ENCODE data around the gene STK4. TPM values are rescaled to one million over a fixed set of nuclear protein-coding genes. Genes with fewer than 3 reads are reported as not detected.

STK4 gene
- total and polyA plus RNA-seq, 2 of the 4 experiments (the other 2 are of a cell fraction) = 10.2 to 22.2 TPM

DNA sequence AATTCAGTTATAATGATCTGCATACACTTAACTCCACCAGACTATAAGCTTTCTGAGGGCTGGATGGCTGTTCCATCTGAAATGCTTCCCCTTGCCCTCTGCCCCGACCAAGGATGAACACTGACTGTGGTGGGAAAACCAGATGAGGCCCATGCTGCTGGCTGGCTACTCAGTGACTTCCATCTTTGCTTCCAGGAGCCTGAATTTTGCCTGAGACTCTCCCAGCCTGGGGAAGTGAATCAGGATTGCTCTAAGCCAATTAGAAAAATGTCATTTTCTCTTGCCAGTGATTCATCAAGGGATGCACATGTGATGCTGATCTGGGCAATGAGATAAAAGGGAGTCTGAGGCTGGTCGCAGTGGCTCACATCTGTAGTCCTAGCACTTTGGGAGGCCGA, 4.4 kb upstream of the STK4 start:
- Histone ChIP-seq H3K27ac (ENCODE audit: insufficient read depth, low read length) (no peak overlapping the region), H4K5ac (ENCODE audit: low read depth, low read length) (no peak overlapping the region), H3K23ac (ENCODE audit: low read depth, low read length) (no peak overlapping the region; the same call in 1 of the 2 replicates), H2AK5ac (ENCODE audit: low read depth, low read length) (no peak overlapping the region; the same call in 1 of the 2 replicates), H2BK15ac (ENCODE audit: low read depth, low read length) (0 out of 3 replicates have a peak overlapping the region, but pooled peaks have one; percentile 2), H3K9me1 (ENCODE audit: insufficient read depth, low read length) (peaks cover 6% of the 10 kb centered on the region), H2AFZ (replicated peaks; ENCODE audit: low read length, poor library complexity) (peak overlapping the region; percentile 83), H3K9ac (ENCODE audit: low read depth, low read length) (no peak overlapping the region), H3K79me1 (ENCODE audit: low read depth in 1 of 2, low read length in 2 of 2) (peaks cover 17 to 33% of the 10 kb centered on the region in 2 experiments), H3K14ac (replicated peaks; ENCODE audit: low read depth, low read length) (peak overlapping the region; percentile 3; the same call in 1 of the 2 replicates), H3K4me1 (ENCODE audit: control insufficient read depth, insufficient read depth, low read length) (peaks cover 5% of the 10 kb centered on the region), H4K8ac (ENCODE audit: low read depth in 2 of 2, low read length in 2 of 2) (peak overlapping the region; percentile 40 to 83; a peak in 3 of 4 replicates), H2BK20ac (ENCODE audit: low read depth, low read length) (no peak overlapping the region), H3K4me3 (ENCODE audit: insufficient read depth, low read depth, low read length) (no peak overlapping the region), H3K27me3 (ENCODE audit: control insufficient read depth, insufficient read depth, low read length) (no peaks in the 10 kb centered on the region), H2BK5ac (ENCODE audit: low read depth, low read length, poor library complexity, severe bottlenecking) (peak overlapping the region; percentile 62), H3K4me2 (ENCODE audit: low read depth, low read length) (no peak overlapping the region), H3K56ac (ENCODE audit: extremely low read depth, insufficient read depth, low read length) (no peak overlapping the region), H4K91ac (ENCODE audit: insufficient read depth, low read depth, low read length) (no peak overlapping the region), H3K9me3 (ENCODE audit: control insufficient read depth, insufficient read depth, low read length) (no peaks in the 10 kb centered on the region), H3K18ac (ENCODE audit: low read depth, low read length) (peak overlapping the region; percentile 27; the same call in 1 of the 2 replicates), H4K20me1 (ENCODE audit: insufficient read depth, low read length) (peaks cover 14% of the 10 kb centered on the region; the same call in 1 of the 2 replicates), H3K36me3 (ENCODE audit: control insufficient read depth, insufficient read depth, low read length) (peaks cover 2% of the 10 kb centered on the region; the same call in 1 of the 2 replicates), H2AK9ac (replicated peaks; ENCODE audit: low read depth, low read length, poor library complexity) (peak overlapping the region; percentile 60), H3K4ac (ENCODE audit: low read depth, low read length) (peak overlapping the region; percentile 52), H2BK120ac (ENCODE audit: low read depth, low read length) (peak overlapping the region; percentile 30; the same call in 1 of the 2 replicates)
- BruUV-seq (replicated peaks) = no TSS peak
- dilution Hi-C loops (cut with HindIII; ENCODE audit: low sequenced_read_pairs, unreplicated experiment) = no loop called here
- intact Hi-C loops (cut with micrococcal nuclease) = loop anchor here (5.0 to 10.0 kb wide), 2 partner anchors 813 to 1725 kb away; partner anchors contain the start of gene TP53RK
- in situ Hi-C loops (cut with MboI; ENCODE audit: low sequenced_read_pairs) = no loop called here
- no peak for TF ChIP-seq CEBPB (IDR thresholded peaks at IDR 0.05; ENCODE audit: low read depth, low read length)
- TF ChIP-seq, protein P1, sequence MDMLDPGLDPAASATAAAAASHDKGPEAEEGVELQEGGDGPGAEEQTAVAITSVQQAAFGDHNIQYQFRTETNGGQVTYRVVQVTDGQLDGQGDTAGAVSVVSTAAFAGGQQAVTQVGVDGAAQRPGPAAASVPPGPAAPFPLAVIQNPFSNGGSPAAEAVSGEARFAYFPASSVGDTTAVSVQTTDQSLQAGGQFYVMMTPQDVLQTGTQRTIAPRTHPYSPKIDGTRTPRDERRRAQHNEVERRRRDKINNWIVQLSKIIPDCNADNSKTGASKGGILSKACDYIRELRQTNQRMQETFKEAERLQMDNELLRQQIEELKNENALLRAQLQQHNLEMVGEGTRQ (IDR thresholded peaks at IDR 0.05; ENCODE audit: low read depth, low read length) = peak; percentile 91
- no peak for ATAC-seq (ENCODE audit: low read depth)
- ChIA-PET POLR2A (ENCODE audit: unreplicated experiment) (no interaction called here), CTCF (no interaction called here)
- WGBS, 2 experiments (ENCODE audit: extremely low coverage in 2 of 2, insufficient read length in 1 of 2) = no CpG with 5 or more reads among the region's 3 CpGs
- peak; percentile 77 for DNase-seq
